DMS79 treated with DMSO at 0.1 percent for 48 hours (cell line): ENCODE results near the gene PXMP2.
"Not testable (repeated sequence)": the region's sequence is repeated elsewhere in the genome, so short reads cannot be mapped to it uniquely, and the experiment has no call there.

Experiments used
- DNase-seq: peaks from one replicate; lab custom pipeline; 2025; lab: John Stamatoyannopoulos, UW

Gene PXMP2

GRCh38 chr12:132660052-132660451 is 27.3 kb upstream of the PXMP2 start:
- DNase-seq, result no peak

- DNase-seq, result no peak
Measured at GRCh38 chr12:132660996-132661395, 26.4 kb upstream of the PXMP2 start.

GRCh38 chr12:132661972-132662371 is 25.4 kb upstream of the PXMP2 start:
- DNase-seq, result no peak

DNA sequence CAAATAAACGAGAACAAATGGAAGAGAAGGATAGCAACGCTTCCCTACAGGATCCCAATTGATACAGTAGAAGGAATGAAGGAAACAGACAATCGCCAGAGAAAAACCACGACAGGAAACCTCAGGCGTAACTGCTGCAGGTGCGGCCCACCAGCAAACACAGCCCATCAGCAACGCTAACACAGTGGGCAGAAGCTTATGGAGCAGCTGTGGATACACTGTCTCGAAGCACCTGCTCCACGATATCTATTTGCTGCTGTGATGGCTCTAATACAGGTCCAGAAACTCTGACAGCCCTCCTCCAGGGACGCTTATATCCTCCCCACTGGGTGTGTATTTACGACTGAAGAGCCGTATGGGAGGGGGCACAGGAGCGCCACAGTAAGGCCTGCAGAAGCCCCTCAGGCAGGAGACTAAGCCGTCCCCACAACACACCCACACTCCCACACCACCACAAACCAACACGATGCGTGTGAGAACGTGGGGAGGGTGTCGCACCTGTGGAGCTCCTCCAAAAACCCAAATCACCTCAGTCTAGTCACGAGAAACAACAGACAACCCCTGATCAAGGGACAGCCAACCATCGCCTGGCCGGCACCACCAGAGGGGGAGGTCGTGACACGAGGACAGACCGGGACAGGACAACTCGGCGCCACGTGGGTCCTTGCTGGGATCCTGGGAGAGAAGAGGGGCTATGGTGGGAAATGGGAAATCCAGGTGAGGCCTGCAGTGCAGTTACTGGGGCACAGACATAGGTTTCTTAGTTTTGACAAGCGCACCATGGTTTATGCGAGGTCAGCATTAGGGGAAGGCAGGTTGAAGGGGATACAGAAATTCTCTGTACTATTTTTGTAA is 24.3 kb upstream of the PXMP2 start:
- no peak for DNase-seq

GRCh38 chr12:132664206-132665148 is 22.9 kb upstream of the PXMP2 start:
- DNase-seq, result no peak

GRCh38 chr12:132665149-132665491 is 22.3 kb upstream of the PXMP2 start:
- DNase-seq, result no peak

DNA sequence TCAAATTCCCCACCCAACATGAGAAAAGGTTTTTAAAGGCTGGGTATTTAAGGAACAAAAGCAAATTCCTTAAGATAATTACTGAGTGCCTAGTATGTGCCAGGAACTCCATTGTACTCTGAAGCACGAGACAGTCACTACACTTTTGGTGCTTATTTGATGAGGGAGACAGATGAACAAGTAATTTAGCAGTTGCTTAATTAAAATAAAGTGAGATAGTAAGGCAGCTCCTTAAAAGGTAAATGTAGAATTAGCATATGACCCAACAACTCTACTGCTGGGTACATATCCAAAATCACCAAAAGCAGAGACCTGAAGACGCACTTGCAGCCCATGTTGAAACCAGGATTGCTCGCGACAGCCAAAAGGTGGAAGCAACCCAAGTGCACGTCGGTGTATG is 21.6 kb upstream of the PXMP2 start:
- DNase-seq, result no peak

DNA sequence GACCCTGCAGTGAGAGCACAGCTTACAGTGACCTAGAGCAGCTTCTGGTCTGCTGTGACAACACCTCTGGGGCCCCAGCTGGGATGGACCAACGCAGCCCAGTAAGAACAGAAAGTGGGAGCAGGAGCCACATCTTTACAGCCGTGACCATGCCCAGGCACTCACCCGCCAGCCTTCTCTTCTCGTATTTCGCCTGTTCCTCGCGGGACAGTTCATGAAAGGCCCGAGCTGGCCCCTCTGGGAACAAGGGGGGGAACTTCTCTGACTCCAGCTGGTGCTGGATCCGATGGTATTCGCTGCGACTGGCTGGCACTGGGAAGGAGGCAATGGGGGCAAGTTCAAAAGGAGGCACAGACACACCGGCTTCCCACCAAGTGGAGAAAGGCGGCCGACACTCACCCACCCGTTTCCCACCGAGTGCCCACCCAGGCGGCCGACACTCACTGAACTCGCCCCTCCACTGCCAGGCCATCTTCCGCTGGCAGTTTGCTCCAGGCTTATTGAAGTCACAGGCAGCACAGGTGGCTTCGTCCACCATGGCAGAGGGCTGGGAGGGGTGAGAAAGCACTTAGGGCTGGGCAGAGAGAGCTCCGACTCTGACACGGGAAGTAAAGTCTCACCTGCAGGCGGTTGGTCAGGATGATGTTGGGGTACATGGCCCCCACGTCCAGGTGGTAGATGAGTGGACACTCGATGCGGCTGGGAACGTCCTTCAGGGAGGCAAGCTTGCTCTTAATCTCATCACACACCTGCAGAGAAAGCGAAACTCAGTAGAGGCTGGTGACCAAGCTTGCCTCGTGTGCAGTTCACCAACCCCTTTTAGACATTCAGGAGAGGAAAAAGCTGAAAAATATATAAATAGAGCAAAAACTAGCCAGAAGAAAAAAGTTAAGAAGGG is 18.9 kb upstream of the PXMP2 start:
- DNase-seq, result no peak

DNA sequence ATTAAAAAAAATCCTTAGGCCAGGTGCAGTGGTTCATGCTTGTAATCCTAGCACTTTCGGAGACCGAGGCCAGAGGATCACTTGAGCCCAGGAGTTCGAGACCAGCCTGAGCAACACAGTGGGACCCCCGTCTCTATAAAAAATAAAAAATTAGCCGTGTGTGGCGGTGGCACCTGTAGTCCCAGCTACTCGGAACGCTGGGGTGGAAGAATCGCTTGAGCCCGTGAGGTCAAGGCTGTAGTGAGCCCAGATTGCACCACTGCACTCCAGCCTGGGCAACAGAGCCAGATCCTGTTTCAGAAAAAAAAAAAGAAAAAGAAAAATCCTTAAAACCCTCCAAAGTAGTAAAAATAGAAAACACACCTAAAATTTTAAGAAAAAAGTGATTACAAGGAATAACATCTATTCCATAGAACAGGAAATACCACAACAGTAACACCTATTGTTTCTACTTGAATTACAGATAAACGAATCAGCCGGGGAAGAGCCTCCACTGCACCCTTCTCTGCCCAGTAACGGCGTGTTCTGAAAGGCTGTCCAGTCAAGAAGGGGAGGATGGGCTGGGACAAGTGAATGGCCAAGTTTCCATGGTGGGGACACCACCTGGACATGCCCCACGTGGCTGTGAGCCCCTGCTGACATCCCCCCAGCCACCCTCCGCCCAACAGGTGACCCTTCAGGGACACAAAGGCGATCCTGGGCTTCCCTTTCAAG is 18.1 kb upstream of the PXMP2 start:
- no peak for DNase-seq

GRCh38 chr12:132672116-132672515 is 15.3 kb upstream of the PXMP2 start:
- no peak for DNase-seq

DNA sequence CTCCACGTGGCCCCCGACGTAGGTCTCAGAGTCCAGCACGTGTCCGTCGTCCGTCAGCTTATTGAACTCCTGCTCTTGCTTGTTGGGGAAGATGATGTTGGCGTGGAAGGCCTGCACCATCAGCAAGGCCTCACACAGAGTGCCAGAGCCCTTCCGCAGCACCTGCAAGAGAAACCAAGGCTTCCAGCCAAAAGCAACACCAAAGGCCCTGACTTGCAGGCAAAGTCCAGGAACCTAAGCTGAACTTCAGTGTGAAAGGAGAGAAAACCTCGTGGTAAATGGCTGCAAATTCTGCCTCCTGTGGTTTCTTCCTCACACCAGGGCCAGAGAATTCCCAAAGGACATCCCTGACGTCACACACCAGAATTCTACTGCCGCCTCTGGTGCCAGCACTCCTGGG is 14.7 kb upstream of the PXMP2 start:
- no peak for DNase-seq

GRCh38 chr12:132673288-132674179 is 13.9 kb upstream of the PXMP2 start:
- DNase-seq, result no peak

GRCh38 chr12:132674561-132674960 is 12.8 kb upstream of the PXMP2 start:
- DNase-seq, result no peak

- DNase-seq, result no peak
Measured at GRCh38 chr12:132675757-132676432, 11.5 kb upstream of the PXMP2 start.

- no peak for DNase-seq
Measured at GRCh38 chr12:132677492-132677891, 9.9 kb upstream of the PXMP2 start.

DNA sequence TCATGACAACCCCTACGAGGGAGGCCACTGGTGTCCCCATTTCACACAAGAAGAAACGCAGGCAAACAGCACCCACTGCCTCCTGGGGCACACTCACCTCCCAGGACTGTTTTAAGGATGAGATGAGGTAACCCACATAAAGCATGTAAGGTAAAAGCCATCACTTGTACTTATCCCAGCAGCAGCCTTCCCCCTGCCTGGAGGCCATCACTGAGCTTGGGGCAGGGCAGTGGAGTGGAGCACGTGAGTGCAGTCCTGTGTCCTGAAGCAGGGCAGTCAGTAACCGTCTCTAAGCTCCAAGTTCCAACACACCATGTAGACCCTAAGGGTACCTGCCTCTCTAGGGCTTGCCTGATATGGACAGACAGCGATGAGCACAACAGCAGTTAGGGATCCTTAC is 2.0 kb upstream of the PXMP2 start:
- no peak for DNase-seq

DNA sequence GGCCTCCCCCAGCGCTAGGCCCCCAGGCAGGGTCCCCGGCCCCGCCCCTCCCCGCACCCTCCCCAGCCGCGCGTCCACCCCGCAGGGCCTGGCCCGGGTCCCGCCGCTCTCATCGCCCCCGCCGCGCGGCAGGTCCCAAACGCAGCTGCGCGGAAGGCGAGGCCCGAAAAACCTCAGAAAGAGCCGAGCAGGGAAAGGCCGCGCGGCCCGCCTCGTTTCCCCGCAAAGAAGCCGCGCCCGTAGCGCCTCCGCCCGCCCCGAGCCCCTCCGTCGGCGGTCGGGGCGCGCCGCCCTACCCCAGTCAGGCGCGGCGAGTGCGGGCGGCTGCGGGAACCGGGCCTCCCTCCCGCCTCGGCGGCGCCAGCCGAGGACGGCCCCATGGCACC is 569 bp upstream of the PXMP2 start:
- no peak for DNase-seq

- no peak for DNase-seq
Measured at GRCh38 chr12:132689227-132689626, 1.8 kb downstream of the PXMP2 start.

DNA sequence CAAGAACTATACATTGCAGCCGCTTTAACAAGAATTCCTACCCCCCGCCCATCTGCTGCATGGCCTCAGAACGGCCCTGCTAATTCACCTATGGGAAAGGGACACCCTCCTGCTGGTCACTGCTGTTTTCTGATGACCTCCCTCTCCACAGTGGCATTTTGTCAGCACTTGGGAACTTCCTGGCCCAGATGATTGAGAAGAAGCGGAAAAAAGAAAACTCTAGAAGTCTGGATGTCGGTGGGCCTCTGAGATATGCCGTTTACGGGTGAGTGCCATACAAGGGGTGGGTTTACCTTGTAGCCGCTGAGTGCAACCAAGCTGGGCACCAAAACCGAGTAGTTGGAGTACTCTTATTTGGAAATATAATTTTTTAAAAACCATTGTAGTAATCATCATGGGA is 2.7 kb downstream of the PXMP2 start:
- no peak for DNase-seq

DNA sequence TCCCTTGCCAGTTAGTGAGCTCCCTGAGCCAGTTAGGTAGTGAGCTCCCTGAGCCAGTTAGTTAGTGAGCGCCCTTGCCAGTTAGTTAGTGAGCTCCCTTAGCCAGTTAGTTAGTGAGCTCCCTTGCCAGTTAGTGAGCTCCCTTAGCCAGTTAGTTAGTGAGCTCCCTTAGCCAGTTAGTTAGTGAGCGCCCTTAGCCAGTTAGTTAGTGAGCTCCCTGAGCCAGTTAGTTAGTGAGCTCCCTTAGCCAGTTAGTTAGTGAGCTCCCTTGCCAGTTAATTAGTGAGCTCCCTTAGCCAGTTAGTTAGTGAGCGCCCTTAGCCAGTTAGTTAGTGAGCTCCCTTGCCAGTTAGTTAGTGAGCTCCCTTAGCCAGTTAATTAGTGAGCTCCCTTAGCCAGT is 4.6 kb downstream of the PXMP2 start:
- DNase-seq, result not testable (repeated sequence)
